ENCODE measurements around the gene SIGLEC7. TPM values are rescaled to one million over a fixed set of nuclear protein-coding genes. Genes with fewer than 3 reads are reported as not detected.
A peak's percentile ranks its signal among the peaks of the same experiment; 100 is the strongest.
"Not testable (repeated sequence)": the region's sequence is repeated elsewhere in the genome, so short reads cannot be mapped to it uniquely, and the experiment has no call there.

Gene SIGLEC7
- total RNA-seq, 4 donors from 2014 or later, result not detected

DNA sequence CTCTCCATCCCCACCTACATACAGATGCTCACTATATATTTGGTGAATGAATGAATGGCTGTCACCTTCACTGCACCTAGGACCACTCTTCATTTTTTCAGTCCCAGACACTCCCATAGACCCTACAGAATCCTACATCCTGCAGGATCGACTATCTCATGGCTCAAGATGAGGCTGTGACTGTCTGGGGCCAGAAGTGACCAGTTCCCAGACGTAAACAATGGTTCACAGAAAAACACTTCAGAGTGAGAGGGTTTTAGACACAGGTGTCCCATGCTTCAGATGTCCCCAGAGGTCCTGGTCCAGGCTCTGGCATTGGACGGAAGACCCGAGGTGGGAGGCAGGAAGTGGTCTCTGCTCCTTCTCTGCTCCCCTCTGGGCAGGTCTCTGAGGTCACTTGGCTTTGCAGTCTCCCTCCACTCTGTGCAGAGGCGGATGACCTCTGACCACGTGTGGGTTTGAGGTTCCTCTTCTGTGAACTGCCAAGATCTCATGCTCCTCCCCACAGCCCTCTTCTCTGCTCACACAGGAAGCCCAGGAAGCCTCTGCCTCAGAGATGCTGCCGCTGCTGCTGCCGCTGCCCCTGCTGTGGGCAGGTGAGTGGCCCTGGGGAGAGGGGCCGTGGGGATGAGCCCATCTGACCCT lies 24.9 kb downstream of the SIGLEC7 start:
- TF ChIP-seq, protein P1, sequence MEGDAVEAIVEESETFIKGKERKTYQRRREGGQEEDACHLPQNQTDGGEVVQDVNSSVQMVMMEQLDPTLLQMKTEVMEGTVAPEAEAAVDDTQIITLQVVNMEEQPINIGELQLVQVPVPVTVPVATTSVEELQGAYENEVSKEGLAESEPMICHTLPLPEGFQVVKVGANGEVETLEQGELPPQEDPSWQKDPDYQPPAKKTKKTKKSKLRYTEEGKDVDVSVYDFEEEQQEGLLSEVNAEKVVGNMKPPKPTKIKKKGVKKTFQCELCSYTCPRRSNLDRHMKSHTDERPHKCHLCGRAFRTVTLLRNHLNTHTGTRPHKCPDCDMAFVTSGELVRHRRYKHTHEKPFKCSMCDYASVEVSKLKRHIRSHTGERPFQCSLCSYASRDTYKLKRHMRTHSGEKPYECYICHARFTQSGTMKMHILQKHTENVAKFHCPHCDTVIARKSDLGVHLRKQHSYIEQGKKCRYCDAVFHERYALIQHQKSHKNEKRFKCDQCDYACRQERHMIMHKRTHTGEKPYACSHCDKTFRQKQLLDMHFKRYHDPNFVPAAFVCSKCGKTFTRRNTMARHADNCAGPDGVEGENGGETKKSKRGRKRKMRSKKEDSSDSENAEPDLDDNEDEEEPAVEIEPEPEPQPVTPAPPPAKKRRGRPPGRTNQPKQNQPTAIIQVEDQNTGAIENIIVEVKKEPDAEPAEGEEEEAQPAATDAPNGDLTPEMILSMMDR (IDR thresholded peaks at IDR 0.05), result no peak
- no peak for TF ChIP-seq POLR2A (IDR thresholded peaks at IDR 0.05)
- peak in 1 of 2 donors; percentile 46 for DNase-seq (ENCODE audit: low spot score in 2 of 2)
- WGBS, 2 donors, result 62 to 63% methylated on average over 9 of the region's 9 CpGs
- no peak overlapping the region for H3K4me3 ChIP-seq (ENCODE audit: low read depth, poor library complexity, severe bottlenecking)
- intact Hi-C loops (cut with DNase I; ENCODE audit: low total_unique reads), result no loop called here

DNA sequence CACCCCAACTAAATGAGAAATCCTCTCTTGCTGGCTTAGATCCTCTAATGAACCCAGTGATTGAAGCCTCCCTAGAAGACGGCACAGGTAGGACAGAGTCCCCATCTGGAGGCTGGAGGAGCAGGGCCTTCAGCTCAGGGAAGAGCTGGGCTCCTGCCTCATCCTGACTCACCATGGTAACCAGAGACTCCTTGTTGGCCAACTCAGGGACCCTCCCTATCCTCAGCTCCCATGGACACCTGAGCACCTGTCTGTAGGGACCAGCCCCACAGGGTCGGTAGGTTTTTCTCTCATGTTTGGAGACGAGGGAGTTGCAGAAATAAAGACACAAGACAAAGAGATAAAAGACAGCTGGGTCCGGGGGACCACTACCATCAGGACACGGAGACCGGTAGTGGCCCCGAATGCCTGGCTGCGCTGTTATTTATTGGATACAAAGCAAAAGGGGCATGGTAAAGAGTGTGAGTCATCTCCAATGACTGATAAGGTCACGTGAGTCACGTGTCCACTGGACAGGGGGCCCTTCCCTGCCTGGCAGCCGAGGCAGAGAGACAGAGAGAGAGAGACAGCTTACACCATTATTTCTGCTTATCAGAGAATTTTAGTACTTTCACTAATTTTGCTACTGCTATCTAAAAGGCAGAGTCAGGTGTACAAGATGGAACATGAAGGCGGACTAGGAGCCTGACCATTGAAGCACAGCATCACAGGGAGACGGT lies 26.6 kb downstream of the SIGLEC7 start:
- 65 to 71% methylated on average over 13 of the region's 13 CpGs for WGBS, 2 donors
- intact Hi-C loops (cut with DNase I; ENCODE audit: low total_unique reads), result no loop called here
- TF ChIP-seq POLR2A (IDR thresholded peaks at IDR 0.05), result no peak
- TF ChIP-seq, protein P1 (IDR thresholded peaks at IDR 0.05), result no peak
- H3K4me3 ChIP-seq (ENCODE audit: low read depth, poor library complexity, severe bottlenecking), result no peak overlapping the region
- DNase-seq (ENCODE audit: low spot score in 2 of 2), result no peak

DNA sequence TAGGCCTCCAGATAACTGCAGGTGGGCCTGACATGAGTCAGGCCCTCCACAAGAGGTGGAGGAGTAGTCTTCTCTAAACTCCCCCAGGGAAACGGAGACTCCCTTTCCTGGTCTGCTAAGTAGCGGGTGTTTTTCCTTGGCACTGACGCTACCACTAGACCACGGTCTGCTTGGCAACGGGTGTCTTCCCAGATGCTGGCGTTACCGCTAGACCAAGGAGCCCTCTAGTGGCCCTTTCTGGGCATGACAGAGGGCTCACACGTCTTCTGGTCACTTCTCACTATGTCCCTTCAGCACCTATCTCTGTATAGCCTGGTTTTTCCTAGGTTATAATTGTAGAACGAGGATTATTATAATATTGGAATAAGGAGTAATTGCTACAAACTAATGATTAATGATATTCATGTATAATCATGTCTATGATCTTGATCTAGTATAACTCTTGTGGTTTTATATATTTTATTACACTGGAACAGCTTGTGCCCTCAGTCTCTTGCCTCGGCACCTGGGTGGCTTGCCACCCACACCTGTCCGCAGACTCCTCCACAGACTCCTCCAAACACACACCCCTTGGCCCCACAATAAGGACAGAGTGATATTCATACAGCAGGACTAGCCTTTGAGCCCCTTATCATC lies 27.3 kb downstream of the SIGLEC7 start:
- intact Hi-C loops (cut with DNase I; ENCODE audit: low total_unique reads); H3K4me3 ChIP-seq (ENCODE audit: low read depth, poor library complexity, severe bottlenecking): not testable (repeated sequence)
- TF ChIP-seq, protein P1 (IDR thresholded peaks at IDR 0.05), result peak in 1 of 3 donors; percentile 67
- peak; percentile 66 to 92 for DNase-seq (ENCODE audit: low spot score in 2 of 2)
- 8 to 9% methylated on average over 8 to 11 of the region's 11 CpGs for WGBS, 2 donors

DNA sequence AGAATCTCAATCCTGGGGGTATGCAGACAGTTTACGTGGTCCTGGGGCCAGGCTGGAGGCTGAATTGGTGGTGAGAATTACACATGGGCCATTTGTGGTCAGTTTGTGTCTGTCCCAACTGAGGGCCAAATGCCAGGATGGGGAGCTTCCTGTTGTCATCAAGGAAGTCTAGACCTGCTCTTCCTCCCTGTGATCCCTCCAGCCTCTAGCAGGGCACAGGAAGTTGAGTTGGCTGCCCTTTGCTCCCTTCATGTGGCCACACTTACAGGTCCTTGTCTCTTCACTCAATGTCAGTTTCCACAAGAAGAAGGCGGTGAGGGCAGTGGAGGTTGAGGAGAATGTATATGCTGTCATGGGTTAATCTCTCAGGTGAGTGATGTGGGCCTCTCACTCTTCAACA lies 30.1 kb downstream of the SIGLEC7 start:
- DNase-seq (ENCODE audit: low spot score in 2 of 2), result no peak
- 79 to 91% methylated on average over 2 of the region's 2 CpGs for WGBS, 2 donors
- intact Hi-C loops (cut with DNase I; ENCODE audit: low total_unique reads), result no loop called here
- H3K4me3 ChIP-seq (ENCODE audit: low read depth, poor library complexity, severe bottlenecking), result no peak overlapping the region
- TF ChIP-seq POLR2A (IDR thresholded peaks at IDR 0.05), result no peak
- TF ChIP-seq, protein P1 (IDR thresholded peaks at IDR 0.05), result no peak

DNA sequence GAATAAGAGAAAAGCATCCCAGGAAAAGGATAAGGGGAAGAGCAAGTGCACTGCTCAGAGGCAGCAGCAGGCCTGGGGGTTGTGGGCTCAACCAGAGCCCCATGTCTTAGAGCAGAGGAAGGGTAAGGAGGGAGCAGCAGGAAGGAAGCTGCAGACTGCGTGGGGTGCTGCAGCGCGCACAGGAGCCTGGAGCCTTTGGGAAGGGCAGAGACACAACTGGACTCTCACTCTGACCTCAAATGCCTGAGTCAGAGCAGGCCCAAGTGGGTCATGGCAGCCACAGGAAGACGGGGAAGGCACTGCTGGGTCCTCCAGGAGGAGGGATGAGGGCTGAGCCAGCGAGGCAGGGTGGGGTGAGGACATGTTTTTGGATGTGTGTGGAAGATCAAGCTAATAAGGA lies 31.6 kb downstream of the SIGLEC7 start:
- H3K4me3 ChIP-seq (ENCODE audit: low read depth, poor library complexity, severe bottlenecking), result no peak overlapping the region
- DNase-seq (ENCODE audit: low spot score in 2 of 2), result no peak
- whole genome bisulfite sequencing, 2 donors, result 72 to 73% methylated on average over 5 of the region's 5 CpGs
- no peak for TF ChIP-seq POLR2A (IDR thresholded peaks at IDR 0.05)
- TF ChIP-seq, protein P1 (IDR thresholded peaks at IDR 0.05), result no peak
- intact Hi-C loops (cut with DNase I; ENCODE audit: low total_unique reads), result no loop called here

Data from lower leg skin (tissue), 4 donors.